ENCODE results near the gene PBX2. TPM values are rescaled to one million over a fixed set of nuclear protein-coding genes. Genes with fewer than 3 reads are reported as not detected.
"Not testable (repeated sequence)": the region's sequence is repeated elsewhere in the genome, so short reads cannot be mapped to it uniquely, and the experiment has no call there.

PBX2 gene
- total RNA-seq, 1 donor from 2014 or later, result 42.6 TPM

DNA sequence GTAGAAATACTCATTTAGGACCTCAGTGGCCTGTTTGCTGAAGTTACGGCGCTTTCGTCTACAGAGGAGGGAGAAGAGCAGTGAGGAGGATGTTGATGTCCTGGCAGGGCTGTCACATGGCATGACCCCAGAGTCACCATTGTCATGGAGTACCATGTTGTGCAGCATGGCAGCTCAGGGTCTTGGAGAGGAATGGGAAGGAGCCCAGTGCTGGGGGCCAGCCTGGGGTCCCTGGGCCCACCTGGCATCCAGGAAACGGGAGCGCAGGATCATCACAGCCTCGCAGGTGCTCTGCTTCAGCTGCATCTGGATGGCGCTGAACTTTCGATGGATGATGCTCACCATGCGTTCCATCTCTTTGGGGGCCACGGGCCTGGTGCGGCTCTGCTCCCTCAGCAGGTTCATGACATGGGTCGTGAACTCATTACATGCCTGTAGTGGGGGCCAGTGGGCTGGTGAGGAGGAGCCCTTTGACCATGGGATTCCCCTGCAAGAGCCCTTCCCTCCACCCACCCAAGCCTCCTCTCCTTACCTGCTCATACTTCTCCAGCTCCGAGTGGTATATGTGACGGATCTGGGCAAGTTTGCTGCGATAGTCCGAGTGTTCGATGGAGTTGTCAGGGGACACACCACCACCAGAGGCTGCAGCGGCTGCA is 2.1 kb downstream of the PBX2 start:
- not testable (repeated sequence) for DNase-seq (ENCODE audit: low spot score)

DNA sequence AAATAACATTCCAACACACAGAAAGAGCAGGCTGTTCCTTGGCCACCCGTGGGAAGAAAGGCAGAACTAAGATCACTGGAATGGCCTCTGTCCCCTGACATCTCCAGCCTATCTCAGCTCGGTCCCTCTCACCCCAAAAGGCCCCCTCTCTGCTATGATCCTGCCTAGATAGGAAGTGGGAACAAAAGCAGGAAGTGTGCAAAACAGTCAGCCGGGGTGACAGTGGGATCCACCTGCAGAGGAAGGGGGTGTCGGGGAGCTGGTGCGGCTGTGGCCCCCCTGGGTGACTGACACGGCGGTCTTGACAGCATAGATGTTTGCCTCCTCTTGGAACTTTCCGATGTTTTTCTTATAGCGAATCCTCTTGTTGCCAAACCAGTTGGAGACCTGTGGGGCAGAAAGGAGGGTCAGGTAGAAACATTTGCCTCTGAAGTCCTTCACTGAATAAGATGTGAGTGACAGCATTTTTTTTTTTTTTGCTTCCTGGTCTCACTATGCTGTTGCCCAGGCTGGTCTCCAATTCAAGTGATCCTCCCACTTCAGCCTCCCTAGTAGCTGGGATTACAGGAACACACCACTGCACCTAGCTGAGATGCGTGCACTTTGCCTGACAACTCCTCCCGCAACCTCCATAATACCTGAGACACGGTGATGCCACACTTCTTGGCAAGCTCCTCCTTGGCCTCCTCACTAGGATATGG is 2.8 kb downstream of the PBX2 start:
- no peak for DNase-seq (ENCODE audit: low spot score)

DNA sequence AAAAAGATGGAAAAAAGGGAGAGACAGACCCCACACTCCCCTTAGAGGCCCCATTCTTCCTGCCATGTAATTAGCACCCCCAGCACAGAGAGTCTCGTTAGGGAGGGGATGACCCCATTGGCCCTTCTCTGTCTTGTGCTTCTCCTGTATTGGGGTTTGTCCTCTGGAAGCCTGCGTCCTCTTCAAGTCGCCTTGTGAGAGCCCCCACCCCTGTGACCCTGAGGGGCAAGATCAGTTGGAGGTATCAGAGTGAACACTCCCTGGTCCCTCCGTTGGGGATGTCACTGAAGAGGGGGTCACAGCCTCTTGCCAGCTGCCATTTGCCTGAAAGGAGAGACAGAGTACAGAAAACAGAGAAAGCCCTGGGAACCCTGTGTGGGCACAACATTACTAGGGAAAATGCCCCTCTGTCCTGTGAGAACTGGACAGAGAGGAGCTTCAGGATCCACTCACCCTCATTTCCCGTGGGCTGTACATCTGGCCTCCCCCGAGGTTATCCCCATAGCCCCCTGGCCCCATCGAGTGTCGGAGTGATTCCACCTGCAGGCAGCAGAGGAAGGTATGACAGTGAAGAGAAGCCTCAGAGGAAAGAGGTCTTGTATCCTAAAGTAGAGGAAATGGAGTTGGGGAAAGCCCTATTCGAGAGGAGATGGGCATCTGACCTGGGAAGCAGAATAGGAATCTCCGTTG is 3.7 kb downstream of the PBX2 start:
- DNase-seq (ENCODE audit: low spot score), result not testable (repeated sequence)

DNA sequence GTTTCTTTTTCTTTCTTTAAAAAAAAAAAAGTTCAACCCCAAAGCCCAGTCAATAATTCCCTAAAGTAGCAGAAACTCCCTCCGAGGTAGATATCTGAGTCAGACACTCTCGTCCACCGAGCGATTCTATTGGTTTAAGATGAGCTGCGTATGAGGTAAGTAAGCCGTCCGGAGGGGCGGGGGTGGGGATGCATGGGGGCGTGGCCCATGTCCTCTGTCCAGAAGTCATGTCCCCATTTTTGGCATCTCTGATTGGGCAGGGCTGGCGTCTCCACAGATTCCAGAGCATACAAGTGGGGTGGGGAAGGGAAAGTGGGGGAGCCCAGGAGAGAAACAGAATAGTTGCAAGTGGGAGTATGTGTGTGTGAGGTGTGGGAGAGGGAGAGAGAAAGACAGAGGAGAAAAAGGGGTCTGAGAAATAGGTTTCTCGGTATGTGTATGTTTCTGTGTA is 4.3 kb downstream of the PBX2 start:
- peak; percentile 93 for DNase-seq (ENCODE audit: low spot score)

DNA sequence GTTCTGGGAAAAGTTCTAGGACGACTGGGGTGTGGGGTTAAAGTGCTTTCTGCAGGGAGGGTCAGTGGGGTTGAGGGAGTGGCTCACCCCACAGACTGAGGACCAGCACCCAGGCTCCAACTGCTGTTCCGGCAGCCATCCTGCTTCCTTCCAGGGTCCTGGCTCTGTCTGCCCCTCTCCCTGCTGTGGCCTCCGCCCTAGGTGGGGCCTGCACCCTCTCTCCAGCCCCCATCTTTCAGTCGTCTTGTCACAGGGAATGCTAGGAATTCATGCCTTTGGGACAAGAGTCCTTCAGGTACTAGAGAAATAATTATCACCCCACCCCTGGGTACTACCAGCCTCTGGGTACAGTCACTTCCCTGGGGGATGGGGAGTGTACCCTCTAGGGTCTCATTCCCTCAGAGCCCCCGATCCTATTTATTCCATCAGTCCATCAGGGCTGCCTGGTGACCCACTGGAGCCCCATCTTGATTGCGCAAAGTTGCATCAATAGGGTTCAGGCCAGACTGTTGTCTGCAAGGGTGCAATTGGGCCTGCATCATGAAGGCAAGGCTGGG is 5.8 kb downstream of the PBX2 start, which contains the start of gene AGER:
Gene AGER, minus strand, starts transcription at position 170 of the 557 bp plus-strand sequence. Its CDS starts 31 bp downstream, at position 139.
- no peak for DNase-seq (ENCODE audit: low spot score)

DNA sequence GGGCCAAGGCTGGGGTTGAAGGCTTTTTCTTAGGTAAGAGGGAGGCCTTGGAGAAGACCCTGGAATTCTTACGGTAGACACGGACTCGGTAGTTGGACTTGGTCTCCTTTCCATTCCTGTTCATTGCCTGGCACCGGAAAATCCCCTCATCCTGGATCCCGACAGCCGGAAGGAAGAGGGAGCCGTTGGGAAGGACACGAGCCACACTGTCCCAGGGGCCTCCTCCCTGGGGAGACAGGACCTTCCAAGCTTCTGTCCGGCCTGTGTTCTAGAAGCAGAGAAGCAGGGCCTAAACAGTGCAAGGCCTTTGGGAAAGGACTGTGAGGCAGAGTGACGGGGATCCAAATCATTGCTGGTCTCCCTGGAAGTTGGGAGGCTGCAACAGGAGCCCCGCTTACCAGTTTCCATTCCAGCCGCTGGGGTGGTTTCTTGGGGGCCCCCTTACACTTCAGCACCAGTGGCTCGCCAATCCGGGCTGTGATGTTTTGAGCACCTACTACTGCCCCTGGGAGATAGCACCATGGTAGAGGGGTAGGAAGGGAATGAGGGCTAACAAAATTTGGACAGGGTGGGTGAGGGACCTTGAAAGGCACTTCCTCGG is 6.4 kb downstream of the PBX2 start:
- no peak for DNase-seq (ENCODE audit: low spot score)

DNA sequence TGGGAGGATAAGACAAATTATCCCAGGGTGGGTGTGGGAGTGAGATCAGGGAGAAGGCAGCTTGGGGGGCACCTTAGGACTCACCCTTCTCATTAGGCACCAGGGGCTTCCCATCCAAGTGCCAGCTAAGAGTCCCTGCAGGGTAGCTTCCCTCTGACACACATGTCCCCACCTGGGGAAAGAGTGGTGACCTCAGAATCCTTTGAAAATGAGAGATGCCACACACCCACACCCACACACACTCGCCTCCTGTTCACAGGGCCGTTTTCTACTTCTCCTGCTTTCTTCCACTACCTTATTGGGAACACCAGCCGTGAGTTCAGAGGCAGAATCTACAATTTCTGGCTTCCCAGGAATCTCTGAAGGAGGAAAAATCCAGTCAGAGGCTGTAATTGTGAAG is 7.0 kb downstream of the PBX2 start:
- no peak for DNase-seq (ENCODE audit: low spot score)

DNA sequence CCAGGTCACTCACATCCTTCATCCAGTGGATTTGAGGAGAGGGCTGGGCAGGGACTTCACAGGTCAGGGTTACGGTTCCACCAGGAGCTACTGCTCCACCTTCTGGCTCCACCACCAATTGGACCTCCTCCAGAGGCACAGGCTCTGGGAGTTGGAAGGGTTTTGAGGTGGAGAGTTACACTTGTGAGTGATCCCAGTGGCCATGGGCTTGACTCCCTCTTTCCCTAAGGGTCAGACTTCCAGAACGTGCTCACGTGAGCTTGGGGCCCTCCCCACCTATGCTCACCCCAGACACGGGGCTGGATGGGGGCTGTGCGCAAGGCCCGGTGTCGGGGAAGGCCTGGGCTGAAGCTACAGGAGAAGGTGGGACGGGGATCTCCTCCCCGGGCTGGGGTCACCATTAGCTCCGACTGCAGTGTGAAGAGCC is 7.4 kb downstream of the PBX2 start:
- no peak for DNase-seq (ENCODE audit: low spot score)

DNA sequence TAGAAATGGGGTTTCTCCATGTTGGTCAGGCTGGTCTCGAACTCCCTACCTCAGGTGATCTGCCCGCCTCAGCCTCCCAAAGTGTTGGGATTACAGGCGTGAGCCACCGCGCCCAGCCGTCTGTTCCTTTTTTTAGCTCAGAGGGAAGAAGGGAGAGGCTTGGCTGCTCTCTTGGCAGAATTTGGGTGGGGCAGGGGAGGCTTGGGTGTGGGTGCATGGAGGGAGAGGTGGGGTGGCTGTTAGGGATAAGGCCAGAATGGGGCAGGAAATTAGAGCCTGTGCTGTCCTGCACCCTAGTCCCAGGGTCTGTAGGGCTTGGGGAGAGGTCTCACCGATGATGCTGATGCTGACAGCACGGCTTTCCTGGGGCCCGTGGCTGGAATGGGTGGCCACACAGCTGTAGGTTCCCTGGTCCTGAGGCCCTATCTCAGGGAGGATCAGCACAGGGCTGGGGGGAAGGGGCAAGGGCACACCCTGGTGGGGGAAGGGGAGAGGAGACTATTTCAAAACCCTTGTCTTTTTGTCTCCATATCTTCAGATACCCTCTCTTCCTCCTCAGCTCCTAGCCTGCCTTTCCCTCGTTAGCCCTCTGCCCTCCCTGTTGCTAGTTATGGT is 8.0 kb downstream of the PBX2 start:
- no peak for DNase-seq (ENCODE audit: low spot score)

DNA sequence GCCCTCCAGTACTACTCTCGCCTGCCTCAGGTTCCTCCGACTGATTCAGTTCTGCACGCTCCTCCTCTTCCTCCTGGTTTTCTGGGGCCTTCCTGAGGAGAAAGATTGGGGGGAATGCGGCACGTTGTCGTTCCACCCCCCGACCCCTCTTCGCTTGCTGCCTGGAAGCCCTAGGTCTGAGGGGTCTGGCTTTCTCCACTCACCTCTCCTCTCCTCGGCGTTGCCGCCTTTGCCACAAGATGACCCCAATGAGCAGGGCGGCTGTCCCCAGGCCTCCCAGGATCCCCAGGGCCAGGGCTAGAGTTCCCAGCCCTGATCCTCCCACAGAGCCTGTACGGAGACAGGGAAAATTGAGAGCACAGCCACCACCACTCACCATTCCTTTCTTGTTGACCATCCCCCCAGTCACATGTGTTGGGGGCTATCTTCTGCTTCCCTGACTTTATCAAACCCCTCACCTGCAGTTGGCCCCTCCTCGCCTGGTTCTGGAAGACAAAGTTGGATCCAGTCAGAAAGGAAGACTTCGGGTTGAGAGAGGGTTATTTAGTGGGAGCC is 8.8 kb downstream of the PBX2 start:
- no peak for DNase-seq (ENCODE audit: low spot score)

DNA sequence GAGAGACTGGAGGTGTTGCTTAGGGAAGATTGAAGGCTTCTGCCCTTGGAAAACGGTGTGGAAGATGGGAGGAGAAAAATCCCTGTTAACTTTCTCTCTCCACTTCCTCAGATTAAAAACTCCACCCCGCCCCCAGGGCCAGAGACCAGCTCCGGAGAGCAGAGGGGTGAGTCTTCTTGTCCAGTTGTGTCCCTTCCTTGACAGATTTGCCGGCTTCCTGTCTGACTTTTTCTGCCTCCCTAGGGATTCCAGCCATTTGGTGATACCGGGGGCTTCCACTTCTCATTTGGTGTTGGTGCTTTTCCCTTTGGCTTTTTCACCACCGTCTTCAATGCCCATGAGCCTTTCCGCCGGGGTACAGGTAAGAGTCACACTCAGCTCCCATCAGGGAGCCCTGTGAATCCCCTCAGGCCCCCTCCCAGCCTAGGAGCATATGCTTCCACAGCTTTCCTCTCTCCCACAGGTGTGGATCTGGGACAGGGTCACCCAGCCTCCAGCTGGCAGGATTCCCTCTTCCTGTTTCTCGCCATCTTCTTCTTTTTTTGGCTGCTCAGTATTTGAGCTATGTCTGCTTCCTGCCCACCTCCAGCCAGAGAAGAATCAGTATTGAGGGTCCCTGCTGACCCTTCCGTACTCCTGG is 10.1 kb downstream of the PBX2 start:
- DNase-seq (ENCODE audit: low spot score), result no peak

DNA sequence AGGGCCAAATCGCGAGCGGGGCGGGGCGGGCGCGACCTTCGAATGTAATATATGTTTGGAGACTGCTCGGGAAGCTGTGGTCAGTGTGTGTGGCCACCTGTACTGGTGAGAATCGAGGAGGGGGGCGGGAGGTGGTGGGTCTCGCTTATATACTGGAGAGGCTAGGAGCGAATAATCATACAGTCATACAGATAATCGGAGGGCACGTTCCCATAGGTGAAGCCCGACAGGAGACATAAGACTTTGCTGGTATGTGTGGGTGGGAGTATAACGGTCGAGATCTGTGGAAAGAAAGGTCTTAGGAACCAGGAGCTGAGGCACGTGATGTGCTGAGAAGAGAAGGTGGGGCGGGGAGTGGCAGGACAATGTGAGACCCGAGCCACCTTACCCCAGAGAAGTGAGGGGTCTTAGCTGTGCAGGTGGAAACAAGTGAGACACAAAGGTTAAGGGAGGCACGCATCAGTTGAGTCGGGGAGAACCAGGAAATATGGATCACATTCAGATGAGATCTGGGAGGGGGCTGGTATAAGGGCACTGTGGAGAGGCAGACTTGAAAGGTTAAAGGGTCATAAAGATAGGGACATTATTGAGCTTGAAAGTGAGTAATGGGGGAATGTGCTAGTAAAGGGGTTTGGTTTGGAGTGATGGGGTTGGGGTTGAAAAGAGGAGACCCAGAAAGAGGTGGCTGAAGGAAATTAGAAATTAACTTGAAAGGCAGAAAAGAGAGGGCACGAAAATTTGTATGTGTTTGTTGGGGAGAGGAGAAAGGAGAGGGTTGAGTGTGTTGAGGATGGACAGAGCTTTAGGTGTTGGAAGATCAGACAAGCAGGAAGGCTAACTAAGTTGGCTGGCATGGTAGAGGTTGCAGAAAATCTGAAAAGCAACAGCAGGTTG is 11.2 kb downstream of the PBX2 start:
- DNase-seq (ENCODE audit: low spot score), result peak; percentile 33

DNA sequence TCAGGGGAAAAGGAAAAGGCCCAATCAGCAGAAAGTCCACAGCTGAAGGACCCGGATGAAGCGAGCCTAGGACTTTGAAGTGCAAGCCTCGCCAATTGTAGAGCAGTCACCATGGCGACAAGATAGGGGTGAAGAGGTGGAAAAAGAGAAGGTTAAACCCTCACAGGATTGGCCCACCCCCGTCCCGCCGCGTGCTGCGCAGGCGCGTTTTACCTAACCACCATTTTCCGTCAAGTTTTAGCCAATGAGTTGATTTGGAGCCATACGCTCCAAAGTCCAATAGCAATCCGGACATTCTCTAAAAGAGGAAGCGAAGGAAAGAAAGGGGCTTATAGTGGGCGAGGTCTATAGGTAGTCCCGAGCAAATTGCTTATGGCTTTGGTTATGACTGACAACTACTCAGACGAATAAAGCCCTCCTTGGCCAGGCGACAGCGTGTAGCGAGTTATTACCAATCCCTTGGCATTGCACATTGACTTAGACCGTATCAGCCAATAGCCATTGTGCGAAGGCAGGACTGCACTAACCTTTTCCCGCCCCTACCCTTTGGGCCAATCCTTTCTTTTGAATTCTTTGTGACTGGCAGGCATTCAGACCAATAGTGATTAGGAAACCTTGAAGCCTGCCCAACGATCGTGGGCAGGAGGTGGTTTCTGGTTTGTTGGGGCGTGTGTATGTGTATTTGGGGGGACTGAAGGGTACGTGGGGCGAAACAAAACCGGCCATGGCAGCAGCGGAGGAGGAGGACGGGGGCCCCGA is 12.0 kb downstream of the PBX2 start, which contains the start of gene RNF5:
Gene RNF5, plus strand, starts transcription at position 618 of the 759 bp plus-strand sequence. Its CDS starts 107 bp downstream, at position 725.
- peak; percentile 100 for DNase-seq (ENCODE audit: low spot score)

DNA sequence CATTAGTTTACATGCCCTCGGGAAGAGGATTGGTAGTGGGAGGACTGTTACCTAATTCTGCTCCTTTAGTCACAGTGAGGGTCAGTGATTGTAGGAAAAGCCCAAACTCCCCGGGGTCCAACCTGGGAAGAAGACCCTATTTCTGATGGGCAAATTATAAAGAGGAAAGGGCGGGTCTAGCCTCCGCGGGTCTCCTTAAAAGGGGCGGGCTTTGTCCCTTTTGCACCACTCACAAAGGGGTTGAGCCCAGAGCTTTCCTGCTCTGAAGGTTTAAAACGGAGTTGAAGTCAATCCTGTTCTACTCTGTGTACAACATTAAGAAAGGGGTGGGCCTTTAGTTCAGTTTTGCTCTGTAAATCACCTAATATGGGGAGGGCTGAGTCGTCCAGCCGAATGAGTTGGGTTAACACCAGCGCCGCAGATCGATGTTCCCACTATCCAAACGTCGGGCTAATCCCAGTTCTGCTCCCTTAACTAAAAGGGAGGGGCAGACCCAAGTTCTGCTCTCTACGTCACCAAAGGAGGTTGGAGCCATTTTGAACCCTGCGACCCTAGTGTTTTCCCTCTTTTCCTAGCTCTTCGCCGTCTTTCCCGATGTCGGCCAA is 12.7 kb downstream of the PBX2 start:
- no peak for DNase-seq (ENCODE audit: low spot score)

DNA sequence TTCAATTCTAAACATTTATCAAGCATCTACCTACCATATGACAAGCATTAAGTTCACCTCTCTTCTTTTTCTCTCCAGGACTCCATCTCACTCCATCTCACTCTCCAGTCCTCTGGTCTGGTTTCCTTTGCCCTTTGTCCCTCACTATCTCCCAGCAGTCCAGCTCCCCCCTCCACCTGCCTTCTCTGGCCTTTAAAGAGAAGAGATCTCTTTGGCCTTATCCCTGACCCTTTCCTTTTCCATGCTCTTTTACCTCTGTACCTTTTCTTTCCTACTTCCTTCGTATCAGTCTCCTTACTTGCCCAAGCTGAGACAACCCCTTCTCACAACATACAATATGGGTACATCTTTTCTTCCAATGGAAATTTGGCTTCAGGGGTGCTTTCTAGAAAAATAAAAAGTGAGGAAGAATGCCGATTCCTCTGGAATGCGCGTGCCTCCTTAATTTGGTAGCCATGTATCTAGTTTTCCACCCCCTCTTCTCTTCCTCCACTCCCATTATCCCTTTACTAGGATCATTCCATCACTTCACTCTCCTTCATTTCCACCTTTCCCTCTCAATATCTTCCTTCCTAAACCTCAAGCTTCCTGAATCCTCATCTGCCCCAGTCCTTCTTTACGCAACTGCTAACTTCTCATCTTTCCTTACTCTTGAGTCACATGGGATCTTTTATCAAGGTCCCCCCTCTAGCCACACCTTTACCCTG is 13.4 kb downstream of the PBX2 start:
- DNase-seq (ENCODE audit: low spot score), result no peak

DNA sequence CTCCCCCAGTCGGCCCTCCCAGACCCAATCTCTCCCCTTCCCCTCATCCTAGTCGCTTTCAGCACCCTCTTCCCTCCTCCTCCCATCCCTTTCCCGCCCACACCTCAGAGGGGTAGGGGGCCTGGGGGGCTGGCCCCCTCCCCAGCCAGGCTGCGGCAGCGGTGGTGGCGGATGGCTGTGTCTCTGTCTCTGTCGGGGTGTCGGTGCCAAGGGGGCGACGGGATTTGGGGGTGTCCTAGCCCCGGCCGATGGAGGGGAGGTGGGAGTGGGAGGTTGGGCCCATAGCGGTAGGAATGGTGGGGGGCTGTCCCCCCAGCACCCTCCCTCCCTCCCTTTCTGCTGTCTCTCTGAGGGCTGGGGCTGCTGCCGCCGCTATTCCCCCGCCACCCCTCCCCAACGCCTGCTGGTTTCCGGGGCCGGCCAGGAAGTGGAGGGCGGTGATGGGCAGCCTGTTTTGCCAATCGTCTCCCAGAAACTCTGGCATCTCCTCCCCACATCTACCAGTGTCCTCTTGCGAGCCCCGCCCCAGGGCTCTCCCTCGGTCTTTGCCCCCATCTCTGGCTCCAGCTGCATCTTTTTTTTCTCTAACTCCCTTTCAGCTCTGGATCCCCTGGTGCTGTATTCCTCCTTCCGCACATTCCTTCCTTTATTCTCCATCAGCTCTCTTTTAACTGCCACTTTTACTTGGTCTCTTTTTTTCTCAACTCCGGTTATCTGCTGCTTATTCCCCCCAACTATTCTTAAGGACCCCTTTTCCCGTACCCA is 14.1 kb downstream of the PBX2 start, which contains the start of gene AGPAT1:
Gene AGPAT1, minus strand, starts transcription at position 374 of the 765 bp plus-strand sequence. CDS start 4,588 bp downstream, outside the sequence.
- peak; percentile 98 for DNase-seq (ENCODE audit: low spot score)

DNA sequence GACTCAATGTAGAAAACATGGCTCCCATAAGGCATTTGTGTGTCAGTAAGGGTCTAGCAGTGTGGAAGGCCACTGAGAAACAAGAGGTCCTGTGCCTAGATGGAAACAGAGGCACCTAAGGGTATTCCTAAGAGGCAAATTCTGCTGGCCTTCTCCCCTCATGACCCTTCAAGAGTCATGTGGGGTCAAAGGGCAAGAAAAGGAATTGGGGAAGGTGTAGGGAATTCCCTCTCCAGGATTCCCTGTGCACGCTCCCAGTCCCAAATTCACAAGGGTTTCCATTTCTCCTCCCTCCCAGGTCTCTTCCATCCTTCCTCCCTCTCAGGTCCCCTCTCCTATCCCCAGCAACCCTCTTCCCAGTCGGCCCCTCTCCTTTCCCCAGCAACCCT is 14.7 kb downstream of the PBX2 start:
- no peak for DNase-seq (ENCODE audit: low spot score)

All from umbilical cord (tissue), 2 donors.